HCT116 (cell line): ENCODE results near the gene ARMH1. TPM values are rescaled to one million over a fixed set of nuclear protein-coding genes. Genes with fewer than 3 reads are reported as not detected.

Experiments used
- ATAC-seq: fragments of 200-7000 bp; cut with Tn5 transposase; 2 replicates; pipeline ENCODE4 v1.9.1; 2020; ENCODE audit warnings: mild to moderate bottlenecking, moderate library complexity
- BruUV-seq: library from RNA; stranded (reverse); fragments of 400-500 nt; replicated peaks from 2 replicates; lab custom pipeline; 2021; lab: Mats Ljungman, UMichigan
- CTCF ChIA-PET: fragments of 300-600 bp; sonication (Branson Sonifier 250); formaldehyde crosslinking; loops from one replicate; lab custom pipeline; 2021; ENCODE audit warnings: antibody characterized with exemption; lab: Charles Lee
- POLR2A ChIA-PET: fragments of 300-600, 350-600 bp; sonication (Branson Sonifier 250); formaldehyde crosslinking; loops from one replicate; lab custom pipeline; 2021; ENCODE audit warnings: antibody characterized with exemption; lab: Charles Lee
- RAD21 ChIA-PET, 2 experiments: fragments of 300-600 bp; sonication (Branson Sonifier 250); formaldehyde crosslinking; loops; one replicate each; lab custom pipeline; 2023; ENCODE audit warnings: low total read pairs in 2 of 2; ENCODE audit not compliant: uncharacterized antibody in 2 of 2, unreplicated experiment in 2 of 2, low non-redundant PET in 1 of 2; lab: Charles Lee
- DNase-seq: peaks from one replicate; pipeline ENCODE4 v3.0.0-alpha.2; 2010; ENCODE audit warnings: low read depth, low spot score
- H2AFZ ChIP-seq: fragments of 200-600 bp; shearing (Covaris generic), sonication (generic); 2 replicates; pipeline ENCODE4 v1.6.1; 2017; ENCODE audit warnings: low read depth, mixed run types, mixed read lengths, antibody characterized with exemption, low read length; ENCODE audit not compliant: poor library complexity, severe bottlenecking
- H3K27ac ChIP-seq: 2 replicates; pipeline ENCODE4 v1.5.1; 2012; ENCODE audit warnings: low read depth, low read length
- H3K27me3 ChIP-seq: fragments of 200-600 bp; sonication (generic); 2 replicates; pipeline ENCODE4 v1.6.1; 2016; ENCODE audit warnings: mixed run types, low read length, mixed read lengths; ENCODE audit not compliant: insufficient read depth
- H3K36me3 ChIP-seq, 2 experiments: fragments of 200-500 bp in 1 of 2; fragments of 200-600 bp in 1 of 2; sonication (Bioruptor generic) in 1 of 2; sonication (generic) in 1 of 2; 2 replicates each; pipeline versions ENCODE4 v1.5.1 to v1.6.1; 2014 to 2016; ENCODE audit warnings: low read length in 2 of 2, inconsistent platforms in 1 of 2, mixed read lengths in 1 of 2, mixed run types in 1 of 2; ENCODE audit not compliant: insufficient read depth in 2 of 2, control insufficient read depth in 1 of 2
- H3K4me1 ChIP-seq, 2 experiments: fragments of 200-600 bp in 1 of 2; sonication (generic) in 1 of 2; 2 replicates each; pipeline versions ENCODE4 v1.5.1 to v1.6.1; 2012 to 2017; ENCODE audit warnings: low read length in 2 of 2, inconsistent platforms in 1 of 2, mild to moderate bottlenecking in 1 of 2, mixed read lengths in 1 of 2, mixed run types in 1 of 2, moderate library complexity in 1 of 2; ENCODE audit not compliant: insufficient read depth in 2 of 2, control insufficient read depth in 1 of 2
- H3K4me2 ChIP-seq: fragments of 200-600 bp; sonication (generic); 2 replicates; pipeline ENCODE4 v1.6.1; 2017; ENCODE audit warnings: mixed run types, low read length, mixed read lengths
- H3K4me3 ChIP-seq, 2 experiments: fragments of 200-600 bp in 1 of 2; sonication (generic) in 1 of 2; replicated peaks in 1 of 2; 2 replicates each; pipeline ENCODE4 v1.5.1; 2011 to 2016; ENCODE audit warnings: low read length in 2 of 2, control low read depth in 1 of 2, low read depth in 1 of 2, mild to moderate bottlenecking in 1 of 2, mixed read lengths in 1 of 2, mixed run types in 1 of 2
- H3K79me2 ChIP-seq: fragments of 200-600 bp; sonication (generic); 2 replicates; pipeline ENCODE4 v1.6.1; 2017; ENCODE audit warnings: mild to moderate bottlenecking, mixed run types, low read length, moderate library complexity, mixed read lengths; ENCODE audit not compliant: insufficient read depth
- H3K9ac ChIP-seq: fragments of 200-600 bp; sonication (generic); 2 replicates; pipeline ENCODE4 v1.6.1; 2016; ENCODE audit warnings: low read length, mixed read lengths
- H3K9me2 ChIP-seq: fragments of 200-600 bp; sonication (generic), shearing (Covaris generic); 2 replicates; pipeline ENCODE4 v1.6.1; 2017; ENCODE audit warnings: mixed run types, mild to moderate bottlenecking, moderate library complexity; ENCODE audit not compliant: insufficient read depth
- H3K9me3 ChIP-seq, 2 experiments: fragments of 200-500 bp in 1 of 2; fragments of 200-600 bp in 1 of 2; sonication (Bioruptor generic) in 1 of 2; sonication (generic) in 1 of 2; 2 replicates each; pipeline ENCODE4 v1.6.1; 2014 to 2017; ENCODE audit warnings: low read length in 2 of 2, mixed read lengths in 2 of 2, inconsistent platforms in 1 of 2, low read depth in 1 of 2, mild to moderate bottlenecking in 1 of 2, mixed run types in 1 of 2, moderate library complexity in 1 of 2; ENCODE audit not compliant: control insufficient read depth in 1 of 2, insufficient read depth in 1 of 2
- H4K20me1 ChIP-seq: fragments of 200-600 bp; sonication (generic), shearing (Covaris generic); 2 replicates; pipeline ENCODE4 v1.6.1; 2017; ENCODE audit warnings: mixed run types, mild to moderate bottlenecking, moderate library complexity; ENCODE audit not compliant: insufficient read depth
- CEBPB ChIP-seq: IDR thresholded peaks from 2 replicates; pipeline ENCODE4 v1.6.1; 2012; ENCODE audit warnings: low read depth
- EGR1 ChIP-seq: IDR thresholded peaks from 2 replicates; pipeline ENCODE4 v1.6.1; 2012; ENCODE audit warnings: low read depth
- ELF1 ChIP-seq: IDR thresholded peaks from 2 replicates; pipeline ENCODE4 v1.6.1; 2012; ENCODE audit warnings: low read depth, borderline replicate concordance
- EZH2 ChIP-seq: fragments of 200-600 bp; sonication (generic); IDR thresholded peaks from 2 replicates; pipeline ENCODE4 v1.6.1; 2017; ENCODE audit warnings: antibody characterized with exemption, mixed run types
- EZH2phosphoT487 ChIP-seq: fragments of 200-600 bp; IDR thresholded peaks from 2 replicates; pipeline ENCODE4 v1.6.1; 2018; ENCODE audit warnings: antibody characterized with exemption, borderline replicate concordance
- JUND ChIP-seq: IDR thresholded peaks from 2 replicates; pipeline ENCODE4 v1.6.1; 2012
- POLR2A ChIP-seq: IDR thresholded peaks from 2 replicates; pipeline ENCODE4 v1.7.0; 2011; ENCODE audit warnings: borderline replicate concordance; ENCODE audit not compliant: insufficient read depth, insufficient read length; ENCODE audit errors: extremely low read depth
- POLR2AphosphoS5 ChIP-seq: IDR thresholded peaks from 2 replicates; pipeline ENCODE4 v1.6.1; 2011; ENCODE audit warnings: mild to moderate bottlenecking, low read depth, low read length, moderate library complexity
- RAD21 ChIP-seq: IDR thresholded peaks from 2 replicates; pipeline ENCODE4 v1.6.1; 2012; ENCODE audit warnings: low read depth, mild to moderate bottlenecking
- SIN3A ChIP-seq: IDR thresholded peaks from 2 replicates; pipeline ENCODE4 v1.6.1; 2012; ENCODE audit warnings: low read depth
- TCF7L2 ChIP-seq: IDR thresholded peaks from 2 replicates; pipeline ENCODE4 v1.7.0; 2011; ENCODE audit warnings: borderline replicate concordance, inconsistent platforms; ENCODE audit not compliant: insufficient read depth, insufficient read length; ENCODE audit errors: extremely low read depth
- ZFX ChIP-seq: fragments of 450-650 bp; IDR thresholded peaks from 2 replicates; pipeline ENCODE4 v1.6.1; 2017
- intact Hi-C: fragments of 100-400 bp; cut with micrococcal nuclease; formaldehyde crosslinking; loops from 2 replicates; pipeline ENCODE4 v1.10.0; 2022
- total RNA-seq: library from RNA; stranded (reverse); gene quantifications from one replicate; pipeline ENCODE4 v1.2.1, GENCODE V29; 2021; ENCODE audit not compliant: unreplicated experiment
- TF ChIP-seq, protein P1 (sequence below): IDR thresholded peaks from 2 replicates; pipeline ENCODE4 v1.6.1; 2012
- TF ChIP-seq, protein P2 (sequence below): IDR thresholded peaks from 2 replicates; pipeline ENCODE4 v1.6.1; 2012

Gene ARMH1
- total RNA-seq, 1 experiment from 2014 or later: 3.2 TPM

DNA sequence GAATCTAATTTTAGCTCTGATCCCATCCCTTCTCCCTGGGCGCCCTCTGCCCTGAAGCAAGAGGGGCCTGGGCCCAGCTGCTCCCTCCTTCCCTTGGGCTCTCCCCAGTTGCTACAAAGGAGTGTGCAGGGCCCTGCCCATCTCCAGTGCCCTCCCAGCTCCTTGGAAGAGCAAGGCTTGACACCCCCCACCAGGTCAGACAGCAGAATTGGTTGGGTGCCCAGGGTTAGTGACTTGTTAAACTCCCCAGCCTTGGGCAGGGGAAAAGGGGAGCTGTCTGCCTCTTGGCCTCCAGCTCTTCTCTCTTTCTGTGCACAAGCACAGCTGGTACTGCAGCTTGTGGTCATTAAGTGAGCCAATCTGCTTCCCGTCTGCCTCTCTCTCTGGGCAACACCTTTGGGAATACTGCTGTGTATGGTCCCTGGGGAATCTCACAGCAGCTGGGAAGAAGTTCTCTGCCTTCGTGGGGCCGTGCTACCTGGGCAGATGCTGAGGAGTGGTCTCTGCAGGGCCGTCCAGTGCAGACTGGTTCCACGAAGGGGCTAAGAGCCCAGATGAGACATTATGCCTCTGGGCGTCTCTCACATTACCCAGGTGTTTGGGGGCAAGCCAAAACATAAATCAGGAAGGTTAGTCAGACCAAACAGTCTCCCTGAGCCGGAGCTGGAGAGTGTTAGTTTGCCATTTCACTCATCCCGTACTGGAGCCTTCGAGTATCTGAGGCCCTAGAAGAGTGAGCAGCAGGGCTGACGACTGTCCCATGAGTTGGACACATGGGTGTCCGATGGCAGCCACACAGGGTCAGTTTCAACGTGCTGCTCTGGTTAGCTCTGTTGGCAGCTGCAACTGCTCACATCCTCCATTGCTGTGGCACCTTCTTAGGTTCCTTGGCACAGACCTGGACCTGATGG lies 37.6 kb upstream of the ARMH1 start:
- no peaks in the 10 kb centered on the region for H3K9me2 ChIP-seq
- H3K27me3 ChIP-seq: no peaks in the 10 kb centered on the region
- no peak overlapping the region for H3K4me2 ChIP-seq
- ChIA-PET CTCF (interaction anchor here (2.6 kb wide), 1 partner anchor 15 kb away, joined by 8 read pairs; no protein-coding TSS in a partner anchor), POLR2A (no interaction called here), RAD21 (no interaction called here)
- no peak overlapping the region for H3K9ac ChIP-seq
- no TSS peak for BruUV-seq
- peaks cover 5 to 10% of the 10 kb centered on the region in 2 experiments; a peak in 3 of 4 replicates for H3K4me1 ChIP-seq
- H4K20me1 ChIP-seq: no peaks in the 10 kb centered on the region
- H3K4me3 ChIP-seq: no peak overlapping the region
- TF ChIP-seq TCF7L2 (no peak), ZFX (no peak), EZH2 (no peak), POLR2AphosphoS5 (no peak), ELF1 (no peak), EZH2phosphoT487 (no peak), EGR1 (no peak), POLR2A (no peak), RAD21 (no peak), JUND (no peak), SIN3A (no peak), CEBPB (no peak)
- TF ChIP-seq, protein P1, sequence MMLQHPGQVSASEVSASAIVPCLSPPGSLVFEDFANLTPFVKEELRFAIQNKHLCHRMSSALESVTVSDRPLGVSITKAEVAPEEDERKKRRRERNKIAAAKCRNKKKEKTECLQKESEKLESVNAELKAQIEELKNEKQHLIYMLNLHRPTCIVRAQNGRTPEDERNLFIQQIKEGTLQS: no peak
- TF ChIP-seq, protein P2, sequence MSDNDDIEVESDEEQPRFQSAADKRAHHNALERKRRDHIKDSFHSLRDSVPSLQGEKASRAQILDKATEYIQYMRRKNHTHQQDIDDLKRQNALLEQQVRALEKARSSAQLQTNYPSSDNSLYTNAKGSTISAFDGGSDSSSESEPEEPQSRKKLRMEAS: no peak
- no peak for ATAC-seq
- DNase-seq: no peak
- intact Hi-C loops: no loop called here
- H3K36me3 ChIP-seq: peaks cover 19 to 70% of the 10 kb centered on the region in 2 experiments; a peak in 3 of 4 replicates
- H3K9me3 ChIP-seq: no peaks in the 10 kb centered on the region
- H2AFZ ChIP-seq: no peak overlapping the region
- peaks cover 33% of the 10 kb centered on the region for H3K79me2 ChIP-seq
- no peak overlapping the region for H3K27ac ChIP-seq
